ENCODE data around the gene RBM24. TPM values are rescaled to one million over a fixed set of nuclear protein-coding genes. Genes with fewer than 3 reads are reported as not detected.

RBM24 gene
- total RNA-seq, 2 experiments from 2014 or later = not detected

Other genes starting within 250 kb of the RBM24 start
- gene STMND1, start 179.3 kb upstream of the RBM24 start, total RNA-seq = not detected
- gene CAP2, start 112.2 kb downstream of the RBM24 start, total RNA-seq = not detected

Measured in activated CD4-positive, alpha-beta T cell treated with anti-CD3 and anti-CD28 coated beads for 36 hours (primary cell).